Stimulated activated CD4-positive, alpha-beta T cell treated with anti-CD3 and anti-CD28 coated beads, Interleukin-4, amount 100 ng/mL, for 48 hours (primary cell): Measurements from ENCODE around the gene GPATCH1.

ENCODE experiments used
- DNase-seq, 2 donors: peaks; one replicate each; pipeline ENCODE4 v3.0.0-alpha.2; 2020; ENCODE audit warnings: low read depth in 2 of 2

The GPATCH1 gene

GRCh38 chr19:33063356-33063752 lies 17.6 kb upstream of the GPATCH1 start:
- DNase-seq, result no peak

- no peak for DNase-seq
These were observed 17.1 kb upstream of the GPATCH1 start for GRCh38 chr19:33063753-33064457.

GRCh38 chr19:33064458-33064791 lies 16.6 kb upstream of the GPATCH1 start:
- peak; percentile 5 to 18 for DNase-seq

GRCh38 chr19:33064792-33065550 lies 16.0 kb upstream of the GPATCH1 start, which contains the start of gene RHPN2:
RHPN2 (minus strand) TSS chr19:33064888; CDS start chr19:33064852, 36 bp downstream.
- peak; percentile 57 to 65 for DNase-seq

GRCh38 chr19:33066543-33066942 lies 14.4 kb upstream of the GPATCH1 start:
- DNase-seq, result no peak

- no peak for DNase-seq
These were observed 13.9 kb upstream of the GPATCH1 start for GRCh38 chr19:33067121-33067520.

GRCh38 chr19:33071887-33072286 lies 9.1 kb upstream of the GPATCH1 start:
- no peak for DNase-seq

- DNase-seq, result no peak
These were observed 5.5 kb upstream of the GPATCH1 start for GRCh38 chr19:33075519-33075918.

GRCh38 chr19:33085570-33086128 lies 4.7 kb downstream of the GPATCH1 start:
- no peak for DNase-seq

GRCh38 chr19:33086955-33087354 lies 6.0 kb downstream of the GPATCH1 start:
- DNase-seq, result no peak

- DNase-seq, result no peak
These were observed 8.0 kb downstream of the GPATCH1 start for GRCh38 chr19:33089010-33089409.

- DNase-seq, result no peak
These were observed 9.2 kb downstream of the GPATCH1 start for GRCh38 chr19:33090179-33090578.

- no peak for DNase-seq
These were observed 12.6 kb downstream of the GPATCH1 start for GRCh38 chr19:33093420-33094210.

- no peak for DNase-seq
These were observed 13.6 kb downstream of the GPATCH1 start for GRCh38 chr19:33094436-33095067.

- DNase-seq, result no peak
These were observed 15.0 kb downstream of the GPATCH1 start for GRCh38 chr19:33096005-33096404.

GRCh38 chr19:33098055-33098534 lies 17.1 kb downstream of the GPATCH1 start:
- DNase-seq, result no peak

GRCh38 chr19:33100894-33101644 lies 20.1 kb downstream of the GPATCH1 start:
- DNase-seq, result no peak

- no peak for DNase-seq
These were observed 21.9 kb downstream of the GPATCH1 start for GRCh38 chr19:33102893-33103292.

- no peak for DNase-seq
These were observed 27.2 kb downstream of the GPATCH1 start for GRCh38 chr19:33108161-33108560.

- no peak for DNase-seq
These were observed 29.3 kb downstream of the GPATCH1 start for GRCh38 chr19:33110137-33110910.
